NCI-H146 (cell line): ENCODE measurements around the gene IL22RA2.
A peak's percentile ranks its signal among the peaks of the same experiment; 100 is the strongest.

ENCODE experiments used
- DNase-seq: peaks from one replicate; lab custom pipeline; 2025; lab: John Stamatoyannopoulos, UW

Gene IL22RA2

DNA sequence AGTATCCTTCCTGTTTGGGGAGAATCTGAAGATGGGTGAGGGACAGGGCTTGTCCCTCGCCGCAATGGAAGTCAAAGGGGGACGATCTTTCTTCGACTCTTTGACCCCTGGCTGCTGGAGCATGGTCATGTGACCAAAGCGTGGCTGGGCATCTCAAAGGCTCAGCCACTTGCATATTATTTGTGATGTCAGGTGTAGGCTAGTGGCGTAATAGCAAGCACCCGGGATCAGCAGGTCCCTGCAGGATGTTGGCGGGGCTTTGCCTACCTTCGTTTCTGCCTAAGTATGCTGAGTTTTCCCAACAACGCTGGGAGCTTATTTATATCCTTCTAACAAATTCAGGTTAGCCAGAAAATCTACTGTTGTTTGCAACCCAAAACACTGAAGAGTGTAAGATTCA is 78.4 kb downstream of the IL22RA2 start:
- peak; percentile 33 for DNase-seq

DNA sequence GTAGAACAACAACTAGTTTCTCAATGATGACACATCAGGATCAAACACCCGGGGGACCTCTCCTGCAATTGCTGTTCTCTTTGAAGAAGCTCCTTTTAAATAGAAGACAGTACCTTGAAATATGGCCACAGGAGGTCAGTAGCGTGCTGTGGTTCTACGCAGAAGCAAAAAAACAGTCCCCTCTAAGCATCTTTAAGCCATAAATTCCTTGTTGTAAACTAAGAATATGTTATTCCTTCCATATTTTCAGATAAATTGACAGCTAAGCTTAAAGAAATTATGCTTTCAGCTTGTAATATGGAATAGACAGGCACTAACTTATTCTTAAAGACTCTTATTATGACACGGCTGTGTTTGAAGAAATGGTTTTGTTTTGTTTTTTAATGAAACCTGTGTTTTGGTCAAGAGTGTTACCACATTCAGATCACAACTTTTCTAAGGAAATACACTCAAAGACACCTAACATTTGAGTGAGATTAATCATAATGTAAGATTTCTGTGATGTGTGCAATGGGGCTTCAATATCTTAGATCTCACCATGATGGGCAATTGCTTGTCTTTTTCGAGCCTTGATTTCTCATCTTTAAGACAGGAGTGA is 78.9 kb downstream of the IL22RA2 start:
- peak; percentile 82 for DNase-seq
